Measurements from ENCODE around the gene ARHGAP30. TPM values are rescaled to one million over a fixed set of nuclear protein-coding genes. Genes with fewer than 3 reads are reported as not detected.
"Not testable (repeated sequence)": the region's sequence is repeated elsewhere in the genome, so short reads cannot be mapped to it uniquely, and the experiment has no call there.

ARHGAP30 gene
- total and polyA plus RNA-seq, 2 donors (not counting 1 experiment from before 2014, with no cell fraction given): not detected

DNA sequence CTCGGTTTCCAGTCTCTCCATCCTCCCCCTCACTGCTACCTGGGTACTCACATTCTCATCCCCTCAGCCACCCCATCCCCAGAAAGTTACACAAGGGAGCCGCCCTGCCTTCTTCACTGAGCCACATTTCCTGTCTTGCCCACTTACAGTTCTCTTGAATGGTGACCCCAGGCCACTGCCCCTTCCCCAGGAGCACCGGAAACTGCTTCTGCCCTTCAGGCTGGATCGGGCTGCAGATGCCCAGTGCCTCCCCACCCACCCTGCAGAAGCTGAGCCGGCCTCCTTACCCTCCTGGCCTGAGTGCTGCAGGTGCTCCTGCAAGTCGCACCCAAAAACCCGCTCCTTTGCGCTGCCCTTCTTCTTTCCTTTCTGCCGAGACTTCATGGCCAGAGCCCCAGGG lies 450 bp downstream of the ARHGAP30 start:
- no peak overlapping the region for H2AFZ ChIP-seq (ENCODE audit: low read length)
- peaks cover 4% of the 10 kb centered on the region for H3K27me3 ChIP-seq (ENCODE audit: control insufficient read depth, insufficient read depth, low read length)
- no peaks in the 10 kb centered on the region for H4K20me1 ChIP-seq (ENCODE audit: control insufficient read depth, extremely low read depth, insufficient read depth, low read length)
- H3K4me1 ChIP-seq (ENCODE audit: control insufficient read depth, extremely low read depth, insufficient read depth, low read length): no peaks in the 10 kb centered on the region
- H3K36me3 ChIP-seq (ENCODE audit: control insufficient read depth, insufficient read depth, low read length): no peaks in the 10 kb centered on the region
- no peak for DNase-seq (ENCODE audit: low read depth in 2 of 2)
- no peaks in the 10 kb centered on the region for H3K79me2 ChIP-seq (ENCODE audit: control insufficient read depth, insufficient read depth, low read length)
- no peak overlapping the region for H3K4me2 ChIP-seq (ENCODE audit: extremely low read depth, insufficient read depth, low read length)
- no peak overlapping the region for H3K27ac ChIP-seq (ENCODE audit: insufficient read depth, low read length)
- H3K4me3 ChIP-seq (replicated peaks in 1 of 4; ENCODE audit: control extremely low read depth in 1 of 4, insufficient read depth in 1 of 4, low read depth in 3 of 4, low read length in 4 of 4): no peak overlapping the region
- no peaks in the 10 kb centered on the region for H3K9me3 ChIP-seq (ENCODE audit: control insufficient read depth, insufficient read depth, low read depth, low read length)
- no peak for TF ChIP-seq EZH2 (IDR thresholded peaks at IDR 0.05; ENCODE audit: low read length, missing control alignments)
- TF ChIP-seq, protein P1, sequence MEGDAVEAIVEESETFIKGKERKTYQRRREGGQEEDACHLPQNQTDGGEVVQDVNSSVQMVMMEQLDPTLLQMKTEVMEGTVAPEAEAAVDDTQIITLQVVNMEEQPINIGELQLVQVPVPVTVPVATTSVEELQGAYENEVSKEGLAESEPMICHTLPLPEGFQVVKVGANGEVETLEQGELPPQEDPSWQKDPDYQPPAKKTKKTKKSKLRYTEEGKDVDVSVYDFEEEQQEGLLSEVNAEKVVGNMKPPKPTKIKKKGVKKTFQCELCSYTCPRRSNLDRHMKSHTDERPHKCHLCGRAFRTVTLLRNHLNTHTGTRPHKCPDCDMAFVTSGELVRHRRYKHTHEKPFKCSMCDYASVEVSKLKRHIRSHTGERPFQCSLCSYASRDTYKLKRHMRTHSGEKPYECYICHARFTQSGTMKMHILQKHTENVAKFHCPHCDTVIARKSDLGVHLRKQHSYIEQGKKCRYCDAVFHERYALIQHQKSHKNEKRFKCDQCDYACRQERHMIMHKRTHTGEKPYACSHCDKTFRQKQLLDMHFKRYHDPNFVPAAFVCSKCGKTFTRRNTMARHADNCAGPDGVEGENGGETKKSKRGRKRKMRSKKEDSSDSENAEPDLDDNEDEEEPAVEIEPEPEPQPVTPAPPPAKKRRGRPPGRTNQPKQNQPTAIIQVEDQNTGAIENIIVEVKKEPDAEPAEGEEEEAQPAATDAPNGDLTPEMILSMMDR (conservative IDR thresholded peaks at IDR 0.05 in 1 of 2, IDR thresholded peaks at IDR 0.05 in 1 of 2; ENCODE audit: low read depth in 1 of 2, low read length in 2 of 2): no peak
- H3K9ac ChIP-seq (ENCODE audit: insufficient read depth, low read length): no peak overlapping the region

- H3K27ac ChIP-seq (ENCODE audit: insufficient read depth, low read length): no peak overlapping the region
- peaks cover 4% of the 10 kb centered on the region for H3K27me3 ChIP-seq (ENCODE audit: control insufficient read depth, insufficient read depth, low read length)
- H3K4me2 ChIP-seq (ENCODE audit: extremely low read depth, insufficient read depth, low read length): no peak overlapping the region
- H4K20me1 ChIP-seq (ENCODE audit: control insufficient read depth, extremely low read depth, insufficient read depth, low read length): no peaks in the 10 kb centered on the region
- no peak for DNase-seq (ENCODE audit: low read depth in 2 of 2)
- H3K9ac ChIP-seq (ENCODE audit: insufficient read depth, low read length): no peak overlapping the region
- H3K79me2 ChIP-seq (ENCODE audit: control insufficient read depth, insufficient read depth, low read length): no peaks in the 10 kb centered on the region
- no peaks in the 10 kb centered on the region for H3K9me3 ChIP-seq (ENCODE audit: control insufficient read depth, insufficient read depth, low read depth, low read length)
- no peak overlapping the region for H3K4me3 ChIP-seq (replicated peaks in 1 of 4; ENCODE audit: control extremely low read depth in 1 of 4, insufficient read depth in 1 of 4, low read depth in 3 of 4, low read length in 4 of 4)
- no peaks in the 10 kb centered on the region for H3K4me1 ChIP-seq (ENCODE audit: control insufficient read depth, extremely low read depth, insufficient read depth, low read length)
- TF ChIP-seq, protein P1 (conservative IDR thresholded peaks at IDR 0.05 in 1 of 2, IDR thresholded peaks at IDR 0.05 in 1 of 2; ENCODE audit: low read depth in 1 of 2, low read length in 2 of 2): no peak
- no peak for TF ChIP-seq EZH2 (IDR thresholded peaks at IDR 0.05; ENCODE audit: low read length, missing control alignments)
- H2AFZ ChIP-seq (ENCODE audit: low read length): no peak overlapping the region
- H3K36me3 ChIP-seq (ENCODE audit: control insufficient read depth, insufficient read depth, low read length): no peaks in the 10 kb centered on the region
Measured at GRCh38 chr1:161068306-161069234, 1.1 kb downstream of the ARHGAP30 start.

DNA sequence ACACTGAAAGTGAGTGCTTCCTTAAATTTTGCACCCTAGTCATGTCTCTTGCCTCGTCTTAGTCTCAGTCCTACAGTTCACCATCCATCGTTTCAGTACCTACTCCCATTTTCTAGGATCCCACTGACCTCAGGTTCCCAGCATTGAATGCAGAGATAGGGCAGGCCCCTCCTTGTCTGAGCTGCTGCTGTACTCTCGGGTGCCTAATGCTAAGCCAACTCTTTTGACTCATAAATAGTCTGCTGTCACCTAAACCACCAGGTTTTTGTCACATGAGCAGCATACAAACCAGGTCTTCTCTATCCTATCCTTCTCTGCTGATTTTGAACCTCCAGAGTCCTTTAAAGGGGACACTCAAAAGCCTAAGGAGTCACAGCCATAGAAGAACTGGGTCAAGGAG lies 3.0 kb downstream of the ARHGAP30 start:
- TF ChIP-seq EZH2 (IDR thresholded peaks at IDR 0.05; ENCODE audit: low read length, missing control alignments): no peak
- TF ChIP-seq, protein P1 (conservative IDR thresholded peaks at IDR 0.05 in 1 of 2, IDR thresholded peaks at IDR 0.05 in 1 of 2; ENCODE audit: low read depth in 1 of 2, low read length in 2 of 2): no peak

DNA sequence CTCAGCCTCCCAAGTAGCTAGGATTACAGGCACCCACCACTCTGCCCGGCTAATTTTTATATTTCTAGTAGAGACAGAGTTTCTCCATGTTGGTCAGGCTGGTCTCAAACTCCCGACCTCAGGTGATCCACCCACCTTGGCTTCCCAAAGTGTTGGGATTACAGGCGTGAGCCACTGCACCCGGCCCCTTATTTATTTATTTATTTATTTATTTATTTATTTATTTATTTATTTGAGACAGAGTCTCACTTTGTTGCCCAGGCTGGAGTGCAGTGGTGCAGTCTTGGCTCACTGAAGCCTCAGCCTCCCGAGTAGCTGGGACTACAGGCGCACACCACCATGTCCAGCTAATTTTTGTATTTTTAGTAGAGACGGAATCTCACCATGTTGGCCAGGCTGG lies 4.0 kb downstream of the ARHGAP30 start:
- not testable (repeated sequence) for H2AFZ ChIP-seq (ENCODE audit: low read length); H3K4me1 ChIP-seq (ENCODE audit: control insufficient read depth, extremely low read depth, insufficient read depth, low read length); H3K4me2 ChIP-seq (ENCODE audit: extremely low read depth, insufficient read depth, low read length); DNase-seq (ENCODE audit: low read depth in 2 of 2); H3K9me3 ChIP-seq (ENCODE audit: control insufficient read depth, insufficient read depth, low read depth, low read length); H3K36me3 ChIP-seq (ENCODE audit: control insufficient read depth, insufficient read depth, low read length); H3K27me3 ChIP-seq (ENCODE audit: control insufficient read depth, insufficient read depth, low read length); H3K9ac ChIP-seq (ENCODE audit: insufficient read depth, low read length); H3K4me3 ChIP-seq (replicated peaks in 1 of 4; ENCODE audit: control extremely low read depth in 1 of 4, insufficient read depth in 1 of 4, low read depth in 3 of 4, low read length in 4 of 4); H3K79me2 ChIP-seq (ENCODE audit: control insufficient read depth, insufficient read depth, low read length); H3K27ac ChIP-seq (ENCODE audit: insufficient read depth, low read length); H4K20me1 ChIP-seq (ENCODE audit: control insufficient read depth, extremely low read depth, insufficient read depth, low read length)

More for the DNA sequence above, 3.0 kb downstream of the ARHGAP30 start:
- H3K36me3 ChIP-seq (ENCODE audit: control insufficient read depth, insufficient read depth, low read length): no peaks in the 10 kb centered on the region
- no peak overlapping the region for H3K4me2 ChIP-seq (ENCODE audit: extremely low read depth, insufficient read depth, low read length)
- DNase-seq (ENCODE audit: low read depth in 2 of 2): no peak
- peaks cover 4% of the 10 kb centered on the region for H3K27me3 ChIP-seq (ENCODE audit: control insufficient read depth, insufficient read depth, low read length)
- H4K20me1 ChIP-seq (ENCODE audit: control insufficient read depth, extremely low read depth, insufficient read depth, low read length): no peaks in the 10 kb centered on the region
- no peak overlapping the region for H3K9ac ChIP-seq (ENCODE audit: insufficient read depth, low read length)
- H2AFZ ChIP-seq (ENCODE audit: low read length): no peak overlapping the region
- H3K4me1 ChIP-seq (ENCODE audit: control insufficient read depth, extremely low read depth, insufficient read depth, low read length): no peaks in the 10 kb centered on the region
- H3K9me3 ChIP-seq (ENCODE audit: control insufficient read depth, insufficient read depth, low read depth, low read length): no peaks in the 10 kb centered on the region
- no peak overlapping the region for H3K4me3 ChIP-seq (replicated peaks in 1 of 4; ENCODE audit: control extremely low read depth in 1 of 4, insufficient read depth in 1 of 4, low read depth in 3 of 4, low read length in 4 of 4)
- no peaks in the 10 kb centered on the region for H3K79me2 ChIP-seq (ENCODE audit: control insufficient read depth, insufficient read depth, low read length)
- no peak overlapping the region for H3K27ac ChIP-seq (ENCODE audit: insufficient read depth, low read length)

All from fibroblast of lung (primary cell).